ENCODE measurements around the gene TEKTIP1. TPM values are rescaled to one million over a fixed set of nuclear protein-coding genes. Genes with fewer than 3 reads are reported as not detected.

TEKTIP1 gene
- total and polyA plus RNA-seq, 9 donors: 0.54 to 5.6 (median 3.6) TPM; not detected in 2

DNA sequence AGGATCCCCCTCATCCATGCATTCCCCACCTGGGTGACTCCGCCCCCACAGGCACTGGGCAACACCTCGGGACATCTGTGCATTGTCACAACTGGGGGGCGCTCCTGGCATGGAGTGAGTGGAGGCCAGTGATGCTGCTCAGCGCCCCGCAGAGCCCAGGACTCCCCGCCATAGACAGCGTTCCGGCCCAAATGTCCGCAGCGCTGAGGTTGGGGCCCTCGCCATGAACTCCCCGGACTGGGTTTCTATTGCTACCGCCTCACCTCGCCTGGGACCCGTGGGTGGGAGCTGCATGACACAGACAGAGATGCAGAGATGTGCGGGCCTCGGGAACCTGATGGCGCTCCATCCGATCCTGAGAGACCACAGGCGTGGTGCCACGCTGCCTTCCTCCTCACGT, 28.2 kb upstream of the TEKTIP1 start:
- H3K27me3 ChIP-seq: no peaks in the 10 kb centered on the region
- WGBS, 3 donors: 79 to 88% (median 86%) methylated on average over 22 of the region's 22 CpGs
- no peaks in the 10 kb centered on the region for H3K36me3 ChIP-seq
- peak in 1 of 5 donors; percentile 35 for DNase-seq
- no peak overlapping the region for H3K27ac ChIP-seq
- no peak overlapping the region for H3K4me3 ChIP-seq
- no peaks in the 10 kb centered on the region for H3K9me3 ChIP-seq
- no peak for TF ChIP-seq EP300 (IDR thresholded peaks at IDR 0.05)
- no peak for TF ChIP-seq CTCF (IDR thresholded peaks at IDR 0.05)
- TF ChIP-seq POLR2A (IDR thresholded peaks at IDR 0.05): no peak
- intact Hi-C loops (cut with DNase I): no loop called here
- peaks cover 11% of the 10 kb centered on the region for H3K4me1 ChIP-seq (ENCODE audit: insufficient read depth)

DNA sequence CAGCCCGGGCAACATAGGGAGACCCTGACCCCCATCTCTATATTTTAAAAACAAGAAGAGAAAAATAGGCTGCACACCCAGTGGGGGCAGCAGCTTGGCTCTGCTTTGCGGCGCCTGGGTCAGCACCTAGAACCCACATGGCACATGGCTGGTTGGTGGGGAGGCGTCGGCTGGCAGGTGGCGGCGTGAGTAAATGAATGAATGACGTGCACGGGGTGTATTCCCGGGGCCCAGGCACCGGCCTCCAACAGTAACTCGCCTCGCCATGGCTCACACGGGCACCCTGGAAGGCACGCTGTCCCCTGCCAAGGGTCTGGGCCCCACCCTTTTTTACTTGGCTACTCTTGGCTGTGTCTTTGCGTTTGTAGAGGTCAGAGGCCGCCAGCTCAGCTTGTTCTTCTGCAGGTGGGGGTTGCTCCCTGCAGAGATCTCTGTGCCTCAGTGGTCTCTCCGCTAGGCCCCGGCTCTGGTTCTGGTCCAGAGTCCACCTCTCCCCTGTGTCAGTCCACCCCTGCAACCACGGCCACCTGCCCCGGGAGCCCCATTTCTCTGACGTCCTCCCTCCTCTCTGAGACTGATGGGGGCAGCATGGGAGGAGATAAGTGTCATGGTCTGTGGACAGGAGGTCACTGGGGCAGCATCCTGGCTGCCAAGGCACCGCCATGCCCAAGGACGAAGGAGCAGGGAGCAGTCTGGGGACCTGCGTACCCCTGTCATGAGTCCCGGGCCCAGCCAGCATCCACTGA, 27.3 kb upstream of the TEKTIP1 start:
- no peaks in the 10 kb centered on the region for H3K9me3 ChIP-seq
- H3K27ac ChIP-seq: no peak overlapping the region
- 76 to 85% (median 81%) methylated on average over 26 of the region's 26 CpGs for WGBS, 3 donors
- no peak for TF ChIP-seq CTCF (IDR thresholded peaks at IDR 0.05)
- TF ChIP-seq EP300 (IDR thresholded peaks at IDR 0.05): no peak
- TF ChIP-seq POLR2A (IDR thresholded peaks at IDR 0.05): no peak
- peaks cover 13% of the 10 kb centered on the region for H3K4me1 ChIP-seq (ENCODE audit: insufficient read depth)
- no peak overlapping the region for H3K4me3 ChIP-seq
- intact Hi-C loops (cut with DNase I): no loop called here
- DNase-seq: peak in 1 of 5 donors; percentile 37
- no peaks in the 10 kb centered on the region for H3K27me3 ChIP-seq
- no peaks in the 10 kb centered on the region for H3K36me3 ChIP-seq

GRCh38 chr19:3512562-3513228, 26.3 kb upstream of the TEKTIP1 start:
- H3K36me3 ChIP-seq: no peaks in the 10 kb centered on the region
- WGBS, 3 donors: 88 to 92% (median 89%) methylated on average over 17 of the region's 17 CpGs
- H3K9me3 ChIP-seq: no peaks in the 10 kb centered on the region
- no peak for TF ChIP-seq POLR2A (IDR thresholded peaks at IDR 0.05)
- no peak for TF ChIP-seq CTCF (IDR thresholded peaks at IDR 0.05)
- no peak for TF ChIP-seq EP300 (IDR thresholded peaks at IDR 0.05)
- H3K27me3 ChIP-seq: no peaks in the 10 kb centered on the region
- H3K27ac ChIP-seq: no peak overlapping the region
- intact Hi-C loops (cut with DNase I): no loop called here
- H3K4me1 ChIP-seq (ENCODE audit: insufficient read depth): peaks cover 10% of the 10 kb centered on the region
- H3K4me3 ChIP-seq: no peak overlapping the region
- no peak for DNase-seq

GRCh38 chr19:3513229-3514140, 25.5 kb upstream of the TEKTIP1 start:
- no peak overlapping the region for H3K27ac ChIP-seq
- H3K27me3 ChIP-seq: no peaks in the 10 kb centered on the region
- no peaks in the 10 kb centered on the region for H3K9me3 ChIP-seq
- WGBS, 3 donors: 79 to 84% (median 82%) methylated on average over 22 to 23 of the region's 23 CpGs
- no peak overlapping the region for H3K4me3 ChIP-seq
- DNase-seq: peak in 1 of 5 donors; percentile 52
- TF ChIP-seq POLR2A (IDR thresholded peaks at IDR 0.05) (no peak), EP300 (IDR thresholded peaks at IDR 0.05) (no peak), CTCF (IDR thresholded peaks at IDR 0.05) (no peak)
- no peaks in the 10 kb centered on the region for H3K36me3 ChIP-seq
- intact Hi-C loops (cut with DNase I): no loop called here
- peaks cover 8% of the 10 kb centered on the region for H3K4me1 ChIP-seq (ENCODE audit: insufficient read depth)
